Retinal pigment epithelial cell (primary cell): ENCODE measurements around the gene WFIKKN2.

ENCODE experiments used
- DNase-seq: peaks from one replicate; pipeline ENCODE4 v3.0.0-alpha.2; 2010; ENCODE audit warnings: low read depth
- H3K4me3 ChIP-seq: 2 replicates; pipeline ENCODE4 v1.5.1; 2011; ENCODE audit warnings: mild to moderate bottlenecking, low read length, control low read depth, moderate library complexity
- CTCF ChIP-seq: conservative IDR thresholded peaks from 2 replicates; pipeline ENCODE4 v1.5.1; 2011; ENCODE audit warnings: low read depth, low read length, control low read depth, inconsistent platforms

WFIKKN2 gene

GRCh38 chr17:50877838-50878237 is 42.5 kb downstream of the WFIKKN2 start:
- H3K4me3 ChIP-seq = no peak overlapping the region

GRCh38 chr17:50879086-50879485 is 43.7 kb downstream of the WFIKKN2 start:
- no peak for TF ChIP-seq CTCF
- H3K4me3 ChIP-seq = no peak overlapping the region
- no peak for DNase-seq

More at GRCh38 chr17:50877838-50878237, 42.5 kb downstream of the WFIKKN2 start:
- DNase-seq = no peak
- no peak for TF ChIP-seq CTCF

DNA sequence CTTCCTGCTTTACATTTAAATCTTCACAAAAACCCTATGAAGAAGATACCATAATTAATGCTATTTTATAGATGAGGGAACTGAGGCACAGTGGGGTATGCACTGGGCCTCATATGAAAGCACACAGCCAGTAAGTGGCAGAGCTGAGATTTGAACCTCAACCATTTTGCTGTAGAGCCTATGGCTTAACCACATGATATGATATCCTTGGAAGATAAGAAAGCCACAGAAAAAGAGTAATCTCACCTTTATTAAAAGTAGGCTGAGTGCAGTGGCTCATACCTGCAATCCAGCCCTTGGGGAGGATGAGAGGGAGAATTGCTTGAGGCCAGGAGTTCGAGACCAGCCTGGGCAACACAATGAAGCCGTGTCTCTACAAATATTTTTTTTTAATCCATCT is 45.8 kb downstream of the WFIKKN2 start:
- DNase-seq = no peak
- H3K4me3 ChIP-seq = no peak overlapping the region
- no peak for TF ChIP-seq CTCF

DNA sequence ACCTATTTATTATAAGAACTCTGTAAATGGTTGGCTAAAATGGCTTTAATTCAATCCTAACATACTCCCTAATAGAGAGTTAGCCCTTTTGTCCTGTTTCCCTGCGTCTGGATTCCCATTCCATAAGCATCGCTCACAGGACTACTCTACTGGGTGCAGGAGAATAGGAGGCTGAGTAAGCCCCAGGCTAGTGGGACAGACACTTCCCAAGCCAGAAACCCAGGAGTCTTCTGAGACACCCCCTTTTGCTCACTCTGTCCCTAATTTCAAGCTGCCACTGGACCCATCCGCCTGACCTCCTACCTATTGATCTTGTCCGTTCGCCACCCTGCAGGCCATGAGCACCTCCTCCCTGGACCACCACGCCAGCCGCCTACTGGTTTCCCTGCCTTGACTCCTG is 47.5 kb downstream of the WFIKKN2 start:
- TF ChIP-seq CTCF = no peak
- no peak for DNase-seq
- H3K4me3 ChIP-seq = no peak overlapping the region

- TF ChIP-seq CTCF = no peak
- DNase-seq = no peak
- no peak overlapping the region for H3K4me3 ChIP-seq
These were observed 48.6 kb downstream of the WFIKKN2 start for GRCh38 chr17:50883850-50884438.

DNA sequence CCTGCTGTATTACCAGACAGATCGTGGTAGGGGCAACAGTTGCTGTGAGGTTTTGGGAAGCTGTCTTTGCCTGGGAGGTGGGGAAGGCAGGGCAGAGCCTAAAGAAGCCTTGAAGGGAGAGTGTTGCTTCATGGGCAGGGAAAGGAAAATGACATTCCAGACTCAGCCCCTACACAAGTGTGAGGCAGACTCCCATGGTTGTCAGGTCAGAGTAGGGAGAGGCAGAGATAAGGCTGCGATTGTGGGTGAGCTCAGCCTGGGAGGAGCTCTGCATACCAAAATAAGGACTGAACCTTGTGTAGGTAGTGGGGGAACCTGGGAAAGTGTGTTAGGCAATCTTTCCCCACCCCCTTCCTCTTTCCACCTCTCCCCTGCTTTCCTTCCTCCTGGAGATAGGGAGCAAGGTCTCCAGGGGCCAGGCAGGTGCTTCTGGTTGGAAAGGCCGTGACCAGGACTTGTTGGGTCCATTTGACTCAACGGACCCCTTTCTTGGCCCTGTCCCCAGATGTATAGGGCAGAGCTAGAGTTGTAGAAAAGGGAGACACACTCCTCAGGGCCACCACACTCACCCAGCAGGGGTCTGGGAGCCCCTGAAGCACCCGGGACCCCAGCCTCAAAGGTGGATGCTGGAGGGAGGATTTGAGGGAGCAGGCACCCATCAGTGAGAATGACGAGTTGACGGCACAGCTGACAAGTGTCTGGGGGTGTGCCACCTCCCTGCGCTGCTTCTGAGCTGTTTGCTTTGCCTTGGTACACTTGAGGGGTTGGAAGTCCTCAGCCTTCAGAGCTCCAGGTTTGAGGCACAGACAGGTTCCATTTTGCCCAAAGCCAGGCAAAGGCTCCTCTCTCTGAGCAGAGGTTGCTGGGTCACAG is 49.3 kb downstream of the WFIKKN2 start:
- H3K4me3 ChIP-seq = no peak overlapping the region
- DNase-seq = no peak
- no peak for TF ChIP-seq CTCF
